ENCODE measurements around the gene TRAPPC5. TPM values are rescaled to one million over a fixed set of nuclear protein-coding genes. Genes with fewer than 3 reads are reported as not detected.

The TRAPPC5 gene
- total and polyA plus RNA-seq, 2 experiments from 2014 or later = 78.3 to 252 TPM

DNA sequence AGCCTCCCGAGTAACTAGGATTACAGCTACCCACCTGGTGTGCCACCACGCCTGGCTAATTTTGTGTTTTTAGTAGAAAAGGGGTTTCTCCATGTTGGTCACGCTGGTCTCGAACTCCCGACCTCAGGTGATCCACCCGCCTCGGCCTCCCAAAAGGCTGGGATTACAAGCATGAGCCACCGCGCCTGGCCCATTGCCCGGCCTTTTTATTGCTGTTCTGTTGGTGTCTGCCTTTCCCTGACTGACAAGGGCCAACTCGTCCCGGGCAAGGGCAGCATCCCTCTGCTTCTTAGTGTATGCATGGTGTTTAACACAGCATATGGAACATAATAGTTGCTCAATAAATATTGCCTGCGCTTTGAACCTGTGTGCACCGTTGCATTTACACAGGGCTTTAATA lies 18.0 kb upstream of the TRAPPC5 start:
- Histone ChIP-seq H3K79me2 (replicated peaks; ENCODE audit: insufficient read depth) (no peaks in the 10 kb centered on the region), H4K20me1 (replicated peaks; ENCODE audit: insufficient read depth) (no peaks in the 10 kb centered on the region), H3K36me3 (ENCODE audit: insufficient read depth) (no peaks in the 10 kb centered on the region), H3K4me3 (no peak overlapping the region), H3K9me2 (ENCODE audit: insufficient read depth) (no peaks in the 10 kb centered on the region), H3F3A (replicated peaks; ENCODE audit: low read depth) (no peaks in the 10 kb centered on the region), H3K4me2 (no peak overlapping the region), H2AFZ (no peak overlapping the region), H3K27ac (ENCODE audit: low read depth) (no peak overlapping the region), H3K27me3 (ENCODE audit: insufficient read depth) (peaks cover 6% of the 10 kb centered on the region; the same call in 1 of the 2 replicates), H3K4me1 (ENCODE audit: insufficient read depth) (no peaks in the 10 kb centered on the region)
- Mint-ChIP-seq H3K27me3 (ENCODE audit: insufficient read depth, low read depth, poor library complexity) (peaks cover 9% of the 10 kb centered on the region), H3K4me1 (no peaks in the 10 kb centered on the region), H3K9me3 (peaks cover 6% of the 10 kb centered on the region; the same call in 2 of the 3 replicates), H3K36me3 (ENCODE audit: low read depth) (no peaks in the 10 kb centered on the region), H3K27ac (no peak overlapping the region), H3K4me3 (no peak overlapping the region)
- DNase-seq (ENCODE audit: low spot score) (no peak), ATAC-seq (no peak)
- TF ChIP-seq ZNF114 (CRISPR knock-in tag; IDR thresholded peaks at IDR 0.05) = no peak
- TF ChIP-seq JUNB (IDR thresholded peaks at IDR 0.05; ENCODE audit: unreplicated experiment) = no peak
- no peak for TF ChIP-seq NANOG (IDR thresholded peaks at IDR 0.05; ENCODE audit: borderline replicate concordance)
- TF ChIP-seq, protein P1, sequence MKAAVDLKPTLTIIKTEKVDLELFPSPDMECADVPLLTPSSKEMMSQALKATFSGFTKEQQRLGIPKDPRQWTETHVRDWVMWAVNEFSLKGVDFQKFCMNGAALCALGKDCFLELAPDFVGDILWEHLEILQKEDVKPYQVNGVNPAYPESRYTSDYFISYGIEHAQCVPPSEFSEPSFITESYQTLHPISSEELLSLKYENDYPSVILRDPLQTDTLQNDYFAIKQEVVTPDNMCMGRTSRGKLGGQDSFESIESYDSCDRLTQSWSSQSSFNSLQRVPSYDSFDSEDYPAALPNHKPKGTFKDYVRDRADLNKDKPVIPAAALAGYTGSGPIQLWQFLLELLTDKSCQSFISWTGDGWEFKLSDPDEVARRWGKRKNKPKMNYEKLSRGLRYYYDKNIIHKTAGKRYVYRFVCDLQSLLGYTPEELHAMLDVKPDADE (IDR thresholded peaks at IDR 0.05) = no peak
- TF ChIP-seq, protein P2, sequence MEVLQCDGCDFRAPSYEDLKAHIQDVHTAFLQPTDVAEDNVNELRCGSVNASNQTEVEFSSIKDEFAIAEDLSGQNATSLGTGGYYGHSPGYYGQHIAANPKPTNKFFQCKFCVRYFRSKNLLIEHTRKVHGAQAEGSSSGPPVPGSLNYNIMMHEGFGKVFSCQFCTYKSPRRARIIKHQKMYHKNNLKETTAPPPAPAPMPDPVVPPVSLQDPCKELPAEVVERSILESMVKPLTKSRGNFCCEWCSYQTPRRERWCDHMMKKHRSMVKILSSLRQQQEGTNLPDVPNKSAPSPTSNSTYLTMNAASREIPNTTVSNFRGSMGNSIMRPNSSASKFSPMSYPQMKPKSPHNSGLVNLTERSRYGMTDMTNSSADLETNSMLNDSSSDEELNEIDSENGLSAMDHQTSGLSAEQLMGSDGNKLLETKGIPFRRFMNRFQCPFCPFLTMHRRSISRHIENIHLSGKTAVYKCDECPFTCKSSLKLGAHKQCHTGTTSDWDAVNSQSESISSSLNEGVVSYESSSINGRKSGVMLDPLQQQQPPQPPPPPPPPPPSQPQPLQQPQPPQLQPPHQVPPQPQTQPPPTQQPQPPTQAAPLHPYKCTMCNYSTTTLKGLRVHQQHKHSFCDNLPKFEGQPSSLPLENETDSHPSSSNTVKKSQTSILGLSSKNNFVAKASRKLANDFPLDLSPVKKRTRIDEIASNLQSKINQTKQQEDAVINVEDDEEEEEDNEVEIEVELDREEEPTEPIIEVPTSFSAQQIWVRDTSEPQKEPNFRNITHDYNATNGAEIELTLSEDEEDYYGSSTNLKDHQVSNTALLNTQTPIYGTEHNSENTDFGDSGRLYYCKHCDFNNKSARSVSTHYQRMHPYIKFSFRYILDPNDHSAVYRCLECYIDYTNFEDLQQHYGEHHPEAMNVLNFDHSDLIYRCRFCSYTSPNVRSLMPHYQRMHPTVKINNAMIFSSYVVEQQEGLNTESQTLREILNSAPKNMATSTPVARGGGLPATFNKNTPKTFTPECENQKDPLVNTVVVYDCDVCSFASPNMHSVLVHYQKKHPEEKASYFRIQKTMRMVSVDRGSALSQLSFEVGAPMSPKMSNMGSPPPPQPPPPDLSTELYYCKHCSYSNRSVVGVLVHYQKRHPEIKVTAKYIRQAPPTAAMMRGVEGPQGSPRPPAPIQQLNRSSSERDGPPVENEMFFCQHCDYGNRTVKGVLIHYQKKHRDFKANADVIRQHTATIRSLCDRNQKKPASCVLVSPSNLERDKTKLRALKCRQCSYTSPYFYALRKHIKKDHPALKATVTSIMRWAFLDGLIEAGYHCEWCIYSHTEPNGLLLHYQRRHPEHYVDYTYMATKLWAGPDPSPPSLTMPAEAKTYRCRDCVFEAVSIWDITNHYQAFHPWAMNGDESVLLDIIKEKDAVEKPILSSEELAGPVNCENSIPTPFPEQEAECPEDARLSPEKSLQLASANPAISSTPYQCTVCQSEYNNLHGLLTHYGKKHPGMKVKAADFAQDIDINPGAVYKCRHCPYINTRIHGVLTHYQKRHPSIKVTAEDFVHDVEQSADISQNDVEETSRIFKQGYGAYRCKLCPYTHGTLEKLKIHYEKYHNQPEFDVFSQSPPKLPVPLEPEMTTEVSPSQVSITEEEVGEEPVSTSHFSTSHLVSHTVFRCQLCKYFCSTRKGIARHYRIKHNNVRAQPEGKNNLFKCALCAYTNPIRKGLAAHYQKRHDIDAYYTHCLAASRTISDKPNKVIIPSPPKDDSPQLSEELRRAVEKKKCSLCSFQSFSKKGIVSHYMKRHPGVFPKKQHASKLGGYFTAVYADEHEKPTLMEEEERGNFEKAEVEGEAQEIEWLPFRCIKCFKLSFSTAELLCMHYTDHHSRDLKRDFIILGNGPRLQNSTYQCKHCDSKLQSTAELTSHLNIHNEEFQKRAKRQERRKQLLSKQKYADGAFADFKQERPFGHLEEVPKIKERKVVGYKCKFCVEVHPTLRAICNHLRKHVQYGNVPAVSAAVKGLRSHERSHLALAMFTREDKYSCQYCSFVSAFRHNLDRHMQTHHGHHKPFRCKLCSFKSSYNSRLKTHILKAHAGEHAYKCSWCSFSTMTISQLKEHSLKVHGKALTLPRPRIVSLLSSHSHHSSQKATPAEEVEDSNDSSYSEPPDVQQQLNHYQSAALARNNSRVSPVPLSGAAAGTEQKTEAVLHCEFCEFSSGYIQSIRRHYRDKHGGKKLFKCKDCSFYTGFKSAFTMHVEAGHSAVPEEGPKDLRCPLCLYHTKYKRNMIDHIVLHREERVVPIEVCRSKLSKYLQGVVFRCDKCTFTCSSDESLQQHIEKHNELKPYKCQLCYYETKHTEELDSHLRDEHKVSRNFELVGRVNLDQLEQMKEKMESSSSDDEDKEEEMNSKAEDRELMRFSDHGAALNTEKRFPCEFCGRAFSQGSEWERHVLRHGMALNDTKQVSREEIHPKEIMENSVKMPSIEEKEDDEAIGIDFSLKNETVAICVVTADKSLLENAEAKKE (CRISPR knock-in tag; IDR thresholded peaks at IDR 0.05) = no peak
- no peak for TF ChIP-seq EZH2phosphoT487 (IDR thresholded peaks at IDR 0.05; ENCODE audit: unreplicated experiment)
- no peak for TF ChIP-seq ZNF331 (CRISPR knock-in tag; IDR thresholded peaks at IDR 0.05; ENCODE audit: low read depth)
- TF ChIP-seq, protein P3, sequence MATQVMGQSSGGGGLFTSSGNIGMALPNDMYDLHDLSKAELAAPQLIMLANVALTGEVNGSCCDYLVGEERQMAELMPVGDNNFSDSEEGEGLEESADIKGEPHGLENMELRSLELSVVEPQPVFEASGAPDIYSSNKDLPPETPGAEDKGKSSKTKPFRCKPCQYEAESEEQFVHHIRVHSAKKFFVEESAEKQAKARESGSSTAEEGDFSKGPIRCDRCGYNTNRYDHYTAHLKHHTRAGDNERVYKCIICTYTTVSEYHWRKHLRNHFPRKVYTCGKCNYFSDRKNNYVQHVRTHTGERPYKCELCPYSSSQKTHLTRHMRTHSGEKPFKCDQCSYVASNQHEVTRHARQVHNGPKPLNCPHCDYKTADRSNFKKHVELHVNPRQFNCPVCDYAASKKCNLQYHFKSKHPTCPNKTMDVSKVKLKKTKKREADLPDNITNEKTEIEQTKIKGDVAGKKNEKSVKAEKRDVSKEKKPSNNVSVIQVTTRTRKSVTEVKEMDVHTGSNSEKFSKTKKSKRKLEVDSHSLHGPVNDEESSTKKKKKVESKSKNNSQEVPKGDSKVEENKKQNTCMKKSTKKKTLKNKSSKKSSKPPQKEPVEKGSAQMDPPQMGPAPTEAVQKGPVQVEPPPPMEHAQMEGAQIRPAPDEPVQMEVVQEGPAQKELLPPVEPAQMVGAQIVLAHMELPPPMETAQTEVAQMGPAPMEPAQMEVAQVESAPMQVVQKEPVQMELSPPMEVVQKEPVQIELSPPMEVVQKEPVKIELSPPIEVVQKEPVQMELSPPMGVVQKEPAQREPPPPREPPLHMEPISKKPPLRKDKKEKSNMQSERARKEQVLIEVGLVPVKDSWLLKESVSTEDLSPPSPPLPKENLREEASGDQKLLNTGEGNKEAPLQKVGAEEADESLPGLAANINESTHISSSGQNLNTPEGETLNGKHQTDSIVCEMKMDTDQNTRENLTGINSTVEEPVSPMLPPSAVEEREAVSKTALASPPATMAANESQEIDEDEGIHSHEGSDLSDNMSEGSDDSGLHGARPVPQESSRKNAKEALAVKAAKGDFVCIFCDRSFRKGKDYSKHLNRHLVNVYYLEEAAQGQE (IDR thresholded peaks at IDR 0.05; ENCODE audit: unreplicated experiment) = no peak
- TF ChIP-seq STAT1 (IDR thresholded peaks at IDR 0.05; ENCODE audit: unreplicated experiment) = no peak
- TF ChIP-seq POLR2AphosphoS5 (IDR thresholded peaks at IDR 0.05; ENCODE audit: low read depth) = no peak
- TF ChIP-seq CREB1 (CRISPR knock-in tag; IDR thresholded peaks at IDR 0.05; ENCODE audit: low read depth) = no peak
- TF ChIP-seq, protein P4, sequence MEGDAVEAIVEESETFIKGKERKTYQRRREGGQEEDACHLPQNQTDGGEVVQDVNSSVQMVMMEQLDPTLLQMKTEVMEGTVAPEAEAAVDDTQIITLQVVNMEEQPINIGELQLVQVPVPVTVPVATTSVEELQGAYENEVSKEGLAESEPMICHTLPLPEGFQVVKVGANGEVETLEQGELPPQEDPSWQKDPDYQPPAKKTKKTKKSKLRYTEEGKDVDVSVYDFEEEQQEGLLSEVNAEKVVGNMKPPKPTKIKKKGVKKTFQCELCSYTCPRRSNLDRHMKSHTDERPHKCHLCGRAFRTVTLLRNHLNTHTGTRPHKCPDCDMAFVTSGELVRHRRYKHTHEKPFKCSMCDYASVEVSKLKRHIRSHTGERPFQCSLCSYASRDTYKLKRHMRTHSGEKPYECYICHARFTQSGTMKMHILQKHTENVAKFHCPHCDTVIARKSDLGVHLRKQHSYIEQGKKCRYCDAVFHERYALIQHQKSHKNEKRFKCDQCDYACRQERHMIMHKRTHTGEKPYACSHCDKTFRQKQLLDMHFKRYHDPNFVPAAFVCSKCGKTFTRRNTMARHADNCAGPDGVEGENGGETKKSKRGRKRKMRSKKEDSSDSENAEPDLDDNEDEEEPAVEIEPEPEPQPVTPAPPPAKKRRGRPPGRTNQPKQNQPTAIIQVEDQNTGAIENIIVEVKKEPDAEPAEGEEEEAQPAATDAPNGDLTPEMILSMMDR (conservative IDR thresholded peaks at IDR 0.05; ENCODE audit: low read depth in 2 of 2) = no peak
- TF ChIP-seq EZH2 (IDR thresholded peaks at IDR 0.05; ENCODE audit: low read depth, unreplicated experiment) = no peak
